ENCODE data around the gene PUM1. TPM values are rescaled to one million over a fixed set of nuclear protein-coding genes. Genes with fewer than 3 reads are reported as not detected.
A peak's percentile ranks its signal among the peaks of the same experiment; 100 is the strongest.

Gene PUM1, protein sequence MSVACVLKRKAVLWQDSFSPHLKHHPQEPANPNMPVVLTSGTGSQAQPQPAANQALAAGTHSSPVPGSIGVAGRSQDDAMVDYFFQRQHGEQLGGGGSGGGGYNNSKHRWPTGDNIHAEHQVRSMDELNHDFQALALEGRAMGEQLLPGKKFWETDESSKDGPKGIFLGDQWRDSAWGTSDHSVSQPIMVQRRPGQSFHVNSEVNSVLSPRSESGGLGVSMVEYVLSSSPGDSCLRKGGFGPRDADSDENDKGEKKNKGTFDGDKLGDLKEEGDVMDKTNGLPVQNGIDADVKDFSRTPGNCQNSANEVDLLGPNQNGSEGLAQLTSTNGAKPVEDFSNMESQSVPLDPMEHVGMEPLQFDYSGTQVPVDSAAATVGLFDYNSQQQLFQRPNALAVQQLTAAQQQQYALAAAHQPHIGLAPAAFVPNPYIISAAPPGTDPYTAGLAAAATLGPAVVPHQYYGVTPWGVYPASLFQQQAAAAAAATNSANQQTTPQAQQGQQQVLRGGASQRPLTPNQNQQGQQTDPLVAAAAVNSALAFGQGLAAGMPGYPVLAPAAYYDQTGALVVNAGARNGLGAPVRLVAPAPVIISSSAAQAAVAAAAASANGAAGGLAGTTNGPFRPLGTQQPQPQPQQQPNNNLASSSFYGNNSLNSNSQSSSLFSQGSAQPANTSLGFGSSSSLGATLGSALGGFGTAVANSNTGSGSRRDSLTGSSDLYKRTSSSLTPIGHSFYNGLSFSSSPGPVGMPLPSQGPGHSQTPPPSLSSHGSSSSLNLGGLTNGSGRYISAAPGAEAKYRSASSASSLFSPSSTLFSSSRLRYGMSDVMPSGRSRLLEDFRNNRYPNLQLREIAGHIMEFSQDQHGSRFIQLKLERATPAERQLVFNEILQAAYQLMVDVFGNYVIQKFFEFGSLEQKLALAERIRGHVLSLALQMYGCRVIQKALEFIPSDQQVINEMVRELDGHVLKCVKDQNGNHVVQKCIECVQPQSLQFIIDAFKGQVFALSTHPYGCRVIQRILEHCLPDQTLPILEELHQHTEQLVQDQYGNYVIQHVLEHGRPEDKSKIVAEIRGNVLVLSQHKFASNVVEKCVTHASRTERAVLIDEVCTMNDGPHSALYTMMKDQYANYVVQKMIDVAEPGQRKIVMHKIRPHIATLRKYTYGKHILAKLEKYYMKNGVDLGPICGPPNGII
- total RNA-seq, result 132 and 137 TPM in 2 replicates

DNA sequence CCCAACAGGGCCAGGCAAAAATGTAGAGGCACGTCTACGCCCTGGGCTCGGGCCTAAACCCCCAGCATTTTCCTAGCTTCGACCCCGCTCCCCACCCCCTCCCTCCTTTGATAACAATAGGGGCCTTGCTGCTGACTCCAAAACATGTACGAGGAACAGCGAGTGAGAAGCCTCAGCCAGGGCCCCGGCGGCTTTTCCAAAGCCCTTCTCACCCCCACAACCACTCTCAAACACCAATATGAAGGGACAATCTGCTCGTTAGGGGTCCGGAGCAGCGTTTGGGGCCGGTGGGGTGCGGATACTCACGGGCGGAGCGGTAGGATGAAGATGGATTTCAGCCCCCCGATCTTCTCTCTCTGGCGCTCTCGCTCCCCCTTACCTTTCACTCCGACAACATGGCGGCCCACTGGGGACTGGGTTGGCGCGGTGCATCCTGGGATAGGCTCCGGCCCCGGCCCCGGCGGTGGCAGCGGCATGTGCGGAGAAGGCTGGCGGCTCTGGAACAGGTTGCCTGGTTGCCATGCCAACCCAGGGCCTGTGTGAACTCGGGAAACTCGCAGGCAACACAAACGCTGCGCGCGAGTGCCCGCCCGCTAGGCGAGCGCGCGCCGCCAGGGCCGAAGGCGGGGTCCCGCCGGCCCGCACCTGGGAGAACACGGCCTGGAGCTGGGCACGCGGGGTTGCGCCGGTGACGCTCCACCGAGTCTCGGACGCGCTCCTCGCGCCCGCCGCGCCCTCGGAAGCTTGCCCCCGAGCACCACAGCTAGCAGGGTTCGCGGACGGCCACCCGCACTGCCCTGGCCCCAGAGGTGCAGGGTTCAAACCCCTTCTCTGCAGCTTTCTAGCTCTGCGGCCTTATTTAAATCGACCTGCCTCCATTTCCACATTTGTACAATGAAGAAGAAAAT is at the start of gene PUM1:
PUM1 (minus strand) TSS at position 408 of the 908 bp plus-strand sequence. CDS start 6,151 bp downstream, outside the sequence.
- Mint-ChIP-seq H3K9me3 (no peaks in the 10 kb centered on the region), H3K27ac (peak within 1 kb of the TSS; percentile 98), H3K27me3 (no peaks in the 10 kb centered on the region), H3K36me3 (ENCODE audit: low read depth) (peaks cover 17% of the 10 kb centered on the region), H3K4me1 (peaks cover 37% of the 10 kb centered on the region), H3K4me3 (peak within 1 kb of the TSS; percentile 99)
- TF ChIP-seq CTCF (IDR thresholded peaks at IDR 0.05), result no peak
- ATAC-seq (ENCODE audit: low read depth) (peak; percentile 94), DNase-seq (peak; percentile 97)
- ChIA-PET CTCF (no interaction called here), POLR2A (interaction anchor here (0.5 to 1.2 kb wide), 5 partner anchors 8 to 1118 kb away, joined by 3 to 6 read pairs (median 3); no protein-coding TSS in a partner anchor)
- intact Hi-C loops (cut with micrococcal nuclease), result loop anchor here (1.0 to 10.0 kb wide), 8 partner anchors 17 to 1884 kb away; partner anchors contain the start of genes SNRNP40, SRSF4 and ZCCHC17

GRCh38 chr1:31112266-31112935 is 46.9 kb upstream of the PUM1 start:
- Mint-ChIP-seq H3K27ac (no peak overlapping the region), H3K9me3 (no peaks in the 10 kb centered on the region), H3K27me3 (peaks cover 16% of the 10 kb centered on the region), H3K4me1 (peaks cover 7% of the 10 kb centered on the region), H3K4me3 (no peak overlapping the region), H3K36me3 (ENCODE audit: low read depth) (no peaks in the 10 kb centered on the region)
- intact Hi-C loops (cut with micrococcal nuclease), result no loop called here
- ATAC-seq (ENCODE audit: low read depth) (no peak), DNase-seq (no peak)
- TF ChIP-seq CTCF (IDR thresholded peaks at IDR 0.05), result no peak
- ChIA-PET POLR2A (no interaction called here), CTCF (no interaction called here)

DNA sequence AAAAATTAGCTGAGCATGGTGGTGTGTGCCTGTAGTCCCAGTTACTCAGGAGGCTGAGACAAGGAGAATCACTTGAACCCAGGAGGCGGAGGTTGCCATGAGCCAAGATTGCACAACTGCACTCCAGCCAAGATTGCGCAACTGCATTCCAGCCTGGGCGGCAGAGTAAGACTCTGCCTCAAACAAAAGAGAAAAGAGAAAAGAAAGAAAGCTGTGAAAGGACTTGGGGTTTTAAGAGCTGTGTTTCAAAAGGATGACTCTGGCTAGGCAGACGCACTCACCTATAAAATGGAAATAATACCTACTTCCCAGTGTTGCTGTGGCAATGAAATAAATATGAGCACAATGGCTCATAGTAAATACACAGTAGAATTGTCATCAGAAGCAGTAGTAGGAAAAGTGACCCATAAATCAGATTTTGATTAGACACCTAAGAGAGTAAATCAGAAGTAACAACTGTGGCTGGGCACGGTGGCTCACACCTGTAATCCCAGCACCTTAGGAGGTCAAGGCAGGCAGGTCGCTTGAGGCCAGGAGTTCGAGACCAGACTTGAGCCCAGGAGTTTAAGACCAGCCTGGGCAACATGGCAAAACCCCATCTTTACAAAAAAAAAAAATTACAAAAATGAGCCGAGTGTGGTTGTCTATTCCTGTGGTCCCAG is 45.9 kb upstream of the PUM1 start:
- no peak overlapping the region for H3K27ac Mint-ChIP-seq
- intact Hi-C loops (cut with micrococcal nuclease), result no loop called here
- no peaks in the 10 kb centered on the region for H3K9me3 Mint-ChIP-seq
- no peaks in the 10 kb centered on the region for H3K36me3 Mint-ChIP-seq (ENCODE audit: low read depth)
- H3K4me3 Mint-ChIP-seq, result no peak overlapping the region
- ATAC-seq (ENCODE audit: low read depth), result no peak
- peaks cover 15% of the 10 kb centered on the region for H3K27me3 Mint-ChIP-seq
- no peak for TF ChIP-seq CTCF (IDR thresholded peaks at IDR 0.05)
- H3K4me1 Mint-ChIP-seq, result peaks cover 7% of the 10 kb centered on the region
- DNase-seq, result no peak
- CTCF ChIA-PET, result no interaction called here
- POLR2A ChIA-PET, result no interaction called here

DNA sequence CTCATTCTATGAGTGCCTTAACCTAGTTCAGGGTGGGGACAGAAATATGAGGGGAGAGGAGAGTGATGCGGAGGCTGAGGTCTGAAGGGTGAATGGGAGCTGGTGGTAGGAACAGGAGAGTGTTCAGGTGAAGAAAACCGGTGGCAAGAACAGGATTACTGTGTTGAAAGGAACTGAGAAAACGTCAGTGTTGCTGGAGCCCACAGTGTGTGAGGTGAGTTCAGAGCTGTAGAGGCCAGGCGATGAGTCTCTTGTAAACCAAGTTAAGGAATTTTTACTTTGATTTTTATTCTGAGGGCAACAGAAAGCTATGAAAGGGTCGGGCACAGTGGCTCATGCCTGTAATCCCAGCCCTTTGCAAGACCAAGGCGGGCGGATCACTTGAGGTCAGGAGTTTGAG is 45.3 kb upstream of the PUM1 start:
- H3K4me3 Mint-ChIP-seq, result no peak overlapping the region
- H3K4me1 Mint-ChIP-seq, result peaks cover 7% of the 10 kb centered on the region
- intact Hi-C loops (cut with micrococcal nuclease), result no loop called here
- CTCF ChIA-PET, result no interaction called here
- ATAC-seq (ENCODE audit: low read depth), result no peak
- H3K27me3 Mint-ChIP-seq, result peaks cover 11% of the 10 kb centered on the region
- POLR2A ChIA-PET, result no interaction called here
- H3K27ac Mint-ChIP-seq, result no peak overlapping the region
- DNase-seq, result no peak
- H3K36me3 Mint-ChIP-seq (ENCODE audit: low read depth), result no peaks in the 10 kb centered on the region
- TF ChIP-seq CTCF (IDR thresholded peaks at IDR 0.05), result no peak
- H3K9me3 Mint-ChIP-seq, result no peaks in the 10 kb centered on the region
